ENCODE measurements around the gene SH2D1B. TPM values are rescaled to one million over a fixed set of nuclear protein-coding genes. Genes with fewer than 3 reads are reported as not detected.

The SH2D1B gene
- total RNA-seq, 1 donor from 2014 or later: not detected

DNA sequence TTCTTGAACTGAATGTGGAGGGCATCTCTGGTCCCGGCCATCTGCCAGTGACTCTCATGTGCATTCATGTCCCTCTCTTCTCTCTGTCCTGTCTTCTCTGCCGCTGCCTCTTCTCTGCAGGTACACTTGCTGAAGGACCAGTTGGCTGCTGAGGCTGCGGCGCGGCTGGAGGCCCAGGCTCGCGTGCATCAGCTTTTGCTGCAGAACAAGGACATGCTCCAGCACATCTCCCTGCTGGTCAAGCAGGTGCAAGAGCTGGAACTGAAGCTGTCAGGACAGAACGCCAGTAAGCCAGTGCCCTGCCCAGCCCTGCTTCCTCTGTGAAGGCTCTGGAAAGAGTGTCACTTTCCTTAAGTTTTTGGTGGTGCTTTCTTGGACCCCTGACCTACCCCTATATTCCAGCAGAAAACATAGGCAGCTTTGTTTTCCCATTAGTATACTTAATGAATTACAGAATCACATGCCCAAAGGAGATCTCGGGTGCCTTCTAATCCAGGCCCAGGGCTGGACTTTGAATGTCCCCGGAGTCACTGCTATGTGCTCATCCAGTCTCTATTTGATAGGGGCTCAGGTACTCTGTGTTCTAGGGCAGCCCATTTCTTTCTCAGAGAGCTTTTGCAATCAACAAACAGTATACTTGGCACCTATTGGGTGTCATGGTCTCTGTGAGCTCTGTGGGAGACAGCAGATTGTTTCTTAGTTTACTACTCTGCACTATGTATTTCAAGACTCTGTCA is 46.5 kb downstream of the SH2D1B start:
- Mint-ChIP-seq H3K27ac (ENCODE audit: unreplicated experiment) (no peak overlapping the region), H3K36me3 (ENCODE audit: unreplicated experiment) (peaks cover 3% of the 10 kb centered on the region), H3K9me3 (ENCODE audit: unreplicated experiment) (no peaks in the 10 kb centered on the region), H3K27me3 (ENCODE audit: unreplicated experiment) (no peaks in the 10 kb centered on the region), H3K4me1 (ENCODE audit: unreplicated experiment) (no peaks in the 10 kb centered on the region), H3K4me3 (ENCODE audit: unreplicated experiment) (no peak overlapping the region)
- no peak for DNase-seq (ENCODE audit: extremely low spot score, unreplicated experiment)
- TF ChIP-seq, protein P1, sequence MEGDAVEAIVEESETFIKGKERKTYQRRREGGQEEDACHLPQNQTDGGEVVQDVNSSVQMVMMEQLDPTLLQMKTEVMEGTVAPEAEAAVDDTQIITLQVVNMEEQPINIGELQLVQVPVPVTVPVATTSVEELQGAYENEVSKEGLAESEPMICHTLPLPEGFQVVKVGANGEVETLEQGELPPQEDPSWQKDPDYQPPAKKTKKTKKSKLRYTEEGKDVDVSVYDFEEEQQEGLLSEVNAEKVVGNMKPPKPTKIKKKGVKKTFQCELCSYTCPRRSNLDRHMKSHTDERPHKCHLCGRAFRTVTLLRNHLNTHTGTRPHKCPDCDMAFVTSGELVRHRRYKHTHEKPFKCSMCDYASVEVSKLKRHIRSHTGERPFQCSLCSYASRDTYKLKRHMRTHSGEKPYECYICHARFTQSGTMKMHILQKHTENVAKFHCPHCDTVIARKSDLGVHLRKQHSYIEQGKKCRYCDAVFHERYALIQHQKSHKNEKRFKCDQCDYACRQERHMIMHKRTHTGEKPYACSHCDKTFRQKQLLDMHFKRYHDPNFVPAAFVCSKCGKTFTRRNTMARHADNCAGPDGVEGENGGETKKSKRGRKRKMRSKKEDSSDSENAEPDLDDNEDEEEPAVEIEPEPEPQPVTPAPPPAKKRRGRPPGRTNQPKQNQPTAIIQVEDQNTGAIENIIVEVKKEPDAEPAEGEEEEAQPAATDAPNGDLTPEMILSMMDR (IDR thresholded peaks at IDR 0.05): no peak

DNA sequence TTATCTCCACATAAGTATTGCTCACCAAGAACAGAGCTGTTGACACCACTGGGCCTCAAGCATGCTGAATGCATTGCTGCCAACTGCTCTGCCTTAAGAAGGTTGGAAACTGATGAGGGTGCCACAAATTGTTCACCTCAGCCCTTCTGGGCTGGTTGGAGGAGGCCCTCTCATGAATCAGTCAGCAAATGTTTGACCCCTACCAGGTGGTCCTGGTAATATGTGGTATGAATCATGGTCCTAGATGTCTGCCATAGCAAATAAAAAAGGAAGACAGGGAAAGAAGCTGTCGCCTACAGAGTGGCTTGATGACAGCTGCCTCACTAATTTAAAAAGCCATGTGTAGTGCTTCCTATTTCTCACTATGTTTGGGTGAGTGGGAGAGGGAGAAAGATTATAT is 47.4 kb downstream of the SH2D1B start:
- peaks cover 3% of the 10 kb centered on the region for H3K36me3 Mint-ChIP-seq (ENCODE audit: unreplicated experiment)
- no peak overlapping the region for H3K4me3 Mint-ChIP-seq (ENCODE audit: unreplicated experiment)
- H3K27me3 Mint-ChIP-seq (ENCODE audit: unreplicated experiment): no peaks in the 10 kb centered on the region
- H3K9me3 Mint-ChIP-seq (ENCODE audit: unreplicated experiment): no peaks in the 10 kb centered on the region
- no peaks in the 10 kb centered on the region for H3K4me1 Mint-ChIP-seq (ENCODE audit: unreplicated experiment)
- H3K27ac Mint-ChIP-seq (ENCODE audit: unreplicated experiment): no peak overlapping the region
- TF ChIP-seq, protein P1 (IDR thresholded peaks at IDR 0.05): no peak
- no peak for DNase-seq (ENCODE audit: extremely low spot score, unreplicated experiment)

DNA sequence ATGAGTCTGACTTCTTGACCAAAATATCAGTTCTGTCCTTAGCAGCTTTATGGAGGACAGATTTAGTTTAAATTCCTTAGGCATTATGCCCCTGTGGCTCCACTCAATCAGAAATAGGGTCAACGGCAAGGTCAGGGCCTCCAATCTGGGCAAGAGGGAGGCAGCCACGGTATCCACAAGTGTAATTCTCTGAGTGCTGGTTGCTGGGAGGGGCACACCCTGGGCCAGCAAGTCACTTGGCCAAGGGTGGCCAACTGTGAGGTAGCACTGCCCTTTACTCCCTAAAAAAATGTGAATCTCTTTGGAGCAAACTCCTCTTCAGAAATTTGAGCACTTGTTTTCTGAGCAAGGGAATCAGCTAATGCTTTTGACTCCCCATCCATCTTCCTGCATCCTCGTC is 48.1 kb downstream of the SH2D1B start:
- H3K27ac Mint-ChIP-seq (ENCODE audit: unreplicated experiment): no peak overlapping the region
- no peaks in the 10 kb centered on the region for H3K27me3 Mint-ChIP-seq (ENCODE audit: unreplicated experiment)
- DNase-seq (ENCODE audit: extremely low spot score, unreplicated experiment): no peak
- peaks cover 3% of the 10 kb centered on the region for H3K36me3 Mint-ChIP-seq (ENCODE audit: unreplicated experiment)
- H3K4me1 Mint-ChIP-seq (ENCODE audit: unreplicated experiment): no peaks in the 10 kb centered on the region
- H3K4me3 Mint-ChIP-seq (ENCODE audit: unreplicated experiment): no peak overlapping the region
- TF ChIP-seq, protein P1 (IDR thresholded peaks at IDR 0.05): no peak
- H3K9me3 Mint-ChIP-seq (ENCODE audit: unreplicated experiment): no peaks in the 10 kb centered on the region

DNA sequence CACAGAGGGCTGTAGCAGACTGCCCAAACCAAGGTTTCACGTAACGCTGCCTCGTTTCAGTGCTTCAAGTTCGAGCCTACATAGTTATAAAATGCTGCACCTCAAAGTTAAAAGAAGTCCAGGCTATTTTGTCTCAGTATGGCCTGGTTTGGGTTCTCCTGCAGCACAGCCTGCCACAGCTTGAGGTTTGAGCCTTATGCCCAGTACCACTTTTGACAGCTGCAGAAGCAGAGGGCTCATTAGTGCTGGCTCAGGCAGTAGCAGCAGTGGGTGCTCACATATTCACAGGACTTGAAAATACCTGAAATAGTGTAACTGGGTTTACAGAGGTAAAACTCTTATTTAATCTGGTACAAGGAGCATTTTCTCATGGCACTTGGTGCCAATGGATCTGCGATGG is 50.6 kb downstream of the SH2D1B start:
- DNase-seq (ENCODE audit: extremely low spot score, unreplicated experiment): no peak
- H3K4me3 Mint-ChIP-seq (ENCODE audit: unreplicated experiment): no peak overlapping the region
- TF ChIP-seq, protein P1 (IDR thresholded peaks at IDR 0.05): no peak
- H3K9me3 Mint-ChIP-seq (ENCODE audit: unreplicated experiment): no peaks in the 10 kb centered on the region
- H3K36me3 Mint-ChIP-seq (ENCODE audit: unreplicated experiment): no peaks in the 10 kb centered on the region
- no peaks in the 10 kb centered on the region for H3K27me3 Mint-ChIP-seq (ENCODE audit: unreplicated experiment)
- no peaks in the 10 kb centered on the region for H3K4me1 Mint-ChIP-seq (ENCODE audit: unreplicated experiment)
- no peak overlapping the region for H3K27ac Mint-ChIP-seq (ENCODE audit: unreplicated experiment)

DNA sequence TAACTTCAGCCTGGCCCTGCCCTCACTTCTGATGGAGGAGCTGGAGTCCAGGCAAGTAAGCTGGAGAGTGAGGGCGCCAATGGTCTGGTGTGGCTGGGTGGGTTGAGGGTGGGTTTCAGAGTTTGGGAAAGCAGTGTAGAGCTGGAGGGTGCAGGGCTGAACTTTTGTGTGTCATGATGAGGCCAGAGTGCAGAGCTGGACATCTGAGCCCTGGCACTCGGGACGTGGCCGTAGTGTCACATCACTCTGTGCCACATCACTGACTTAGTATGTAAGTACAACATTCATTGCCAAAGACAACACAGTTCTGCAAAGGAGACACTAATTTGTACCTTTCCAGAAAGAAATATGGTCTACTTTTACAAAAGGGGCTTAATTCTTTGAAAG is 51.1 kb downstream of the SH2D1B start:
- H3K27ac Mint-ChIP-seq (ENCODE audit: unreplicated experiment): no peak overlapping the region
- H3K36me3 Mint-ChIP-seq (ENCODE audit: unreplicated experiment): no peaks in the 10 kb centered on the region
- no peaks in the 10 kb centered on the region for H3K27me3 Mint-ChIP-seq (ENCODE audit: unreplicated experiment)
- no peaks in the 10 kb centered on the region for H3K9me3 Mint-ChIP-seq (ENCODE audit: unreplicated experiment)
- DNase-seq (ENCODE audit: extremely low spot score, unreplicated experiment): no peak
- no peak overlapping the region for H3K4me3 Mint-ChIP-seq (ENCODE audit: unreplicated experiment)
- TF ChIP-seq, protein P1 (IDR thresholded peaks at IDR 0.05): no peak
- no peaks in the 10 kb centered on the region for H3K4me1 Mint-ChIP-seq (ENCODE audit: unreplicated experiment)
